ENCODE data around the gene XRCC4.
"Not testable (repeated sequence)": the region's sequence is repeated elsewhere in the genome, so short reads cannot be mapped to it uniquely, and the experiment has no call there.

XRCC4 gene

GRCh38 chr5:83146441-83146840 is 69.1 kb downstream of the XRCC4 start:
- TF ChIP-seq, protein P1, sequence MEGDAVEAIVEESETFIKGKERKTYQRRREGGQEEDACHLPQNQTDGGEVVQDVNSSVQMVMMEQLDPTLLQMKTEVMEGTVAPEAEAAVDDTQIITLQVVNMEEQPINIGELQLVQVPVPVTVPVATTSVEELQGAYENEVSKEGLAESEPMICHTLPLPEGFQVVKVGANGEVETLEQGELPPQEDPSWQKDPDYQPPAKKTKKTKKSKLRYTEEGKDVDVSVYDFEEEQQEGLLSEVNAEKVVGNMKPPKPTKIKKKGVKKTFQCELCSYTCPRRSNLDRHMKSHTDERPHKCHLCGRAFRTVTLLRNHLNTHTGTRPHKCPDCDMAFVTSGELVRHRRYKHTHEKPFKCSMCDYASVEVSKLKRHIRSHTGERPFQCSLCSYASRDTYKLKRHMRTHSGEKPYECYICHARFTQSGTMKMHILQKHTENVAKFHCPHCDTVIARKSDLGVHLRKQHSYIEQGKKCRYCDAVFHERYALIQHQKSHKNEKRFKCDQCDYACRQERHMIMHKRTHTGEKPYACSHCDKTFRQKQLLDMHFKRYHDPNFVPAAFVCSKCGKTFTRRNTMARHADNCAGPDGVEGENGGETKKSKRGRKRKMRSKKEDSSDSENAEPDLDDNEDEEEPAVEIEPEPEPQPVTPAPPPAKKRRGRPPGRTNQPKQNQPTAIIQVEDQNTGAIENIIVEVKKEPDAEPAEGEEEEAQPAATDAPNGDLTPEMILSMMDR (conservative IDR thresholded peaks at IDR 0.05), result no peak
- no peak for TF ChIP-seq ZFX (IDR thresholded peaks at IDR 0.05)
- no peak overlapping the region for H3K27ac ChIP-seq

- no peak overlapping the region for H3K27ac ChIP-seq
- TF ChIP-seq, protein P1 (conservative IDR thresholded peaks at IDR 0.05), result no peak
- TF ChIP-seq ZFX (IDR thresholded peaks at IDR 0.05), result no peak
These were observed 70.2 kb downstream of the XRCC4 start for GRCh38 chr5:83147593-83147992.

GRCh38 chr5:83148370-83148769 is 71.0 kb downstream of the XRCC4 start:
- no peak overlapping the region for H3K27ac ChIP-seq
- TF ChIP-seq, protein P1 (conservative IDR thresholded peaks at IDR 0.05), result no peak
- TF ChIP-seq ZFX (IDR thresholded peaks at IDR 0.05), result no peak

- H3K27ac ChIP-seq, result no peak overlapping the region
- TF ChIP-seq, protein P1 (conservative IDR thresholded peaks at IDR 0.05), result no peak
- TF ChIP-seq ZFX (IDR thresholded peaks at IDR 0.05), result no peak
These were observed 72.3 kb downstream of the XRCC4 start for GRCh38 chr5:83149671-83150070.

GRCh38 chr5:83151821-83152220 is 74.5 kb downstream of the XRCC4 start:
- TF ChIP-seq, protein P1 (conservative IDR thresholded peaks at IDR 0.05), result no peak
- no peak for TF ChIP-seq ZFX (IDR thresholded peaks at IDR 0.05)

DNA sequence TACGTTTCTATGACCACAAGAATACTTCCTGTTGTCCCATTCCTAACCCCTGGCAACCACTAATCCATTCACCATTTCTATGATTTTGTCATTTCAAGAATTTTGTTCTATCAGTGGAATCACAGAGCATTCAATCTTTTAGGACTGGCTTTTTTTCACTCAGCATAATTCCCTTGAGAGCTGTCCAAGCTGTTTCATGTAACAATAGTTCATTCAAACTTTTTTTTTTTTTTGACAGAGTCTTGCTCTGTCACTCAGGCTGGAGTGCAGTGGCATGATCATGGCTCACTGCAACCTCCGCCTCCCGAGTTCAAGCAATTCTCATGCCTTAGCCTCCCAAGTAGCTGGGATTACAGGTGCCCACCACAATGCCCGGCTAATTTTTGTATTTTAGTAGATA is 75.6 kb downstream of the XRCC4 start:
- not testable (repeated sequence) for H3K27ac ChIP-seq

More at GRCh38 chr5:83151821-83152220, 74.5 kb downstream of the XRCC4 start:
- no peak overlapping the region for H3K27ac ChIP-seq

- no peak overlapping the region for H3K27ac ChIP-seq
- TF ChIP-seq ZFX (IDR thresholded peaks at IDR 0.05), result no peak
- TF ChIP-seq, protein P1 (conservative IDR thresholded peaks at IDR 0.05), result no peak
These were observed 78.7 kb downstream of the XRCC4 start for GRCh38 chr5:83156001-83156400.

DNA sequence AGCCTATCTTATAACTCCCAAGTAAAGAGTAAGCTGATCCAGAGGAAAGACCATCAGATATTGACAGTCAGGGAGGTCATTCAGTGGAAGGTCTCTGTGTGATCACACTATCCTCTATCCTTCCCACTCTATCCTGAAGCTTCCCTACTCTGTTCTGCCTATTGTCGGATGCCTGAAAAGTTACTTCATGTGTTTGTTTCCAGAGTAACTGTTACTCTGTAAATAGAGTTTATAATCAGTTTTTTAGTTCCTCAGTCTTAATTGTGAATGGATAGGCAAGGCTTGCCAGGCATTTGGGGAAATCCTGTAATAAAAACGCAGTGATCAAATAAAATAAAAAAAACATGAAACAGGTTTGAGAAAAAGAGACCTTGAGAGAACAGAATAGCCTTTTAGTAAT is 79.8 kb downstream of the XRCC4 start:
- TF ChIP-seq, protein P1 (conservative IDR thresholded peaks at IDR 0.05), result no peak
- no peak for TF ChIP-seq ZFX (IDR thresholded peaks at IDR 0.05)
- no peak overlapping the region for H3K27ac ChIP-seq
